Gastrocnemius medialis (tissue), 4 donors: ENCODE data around the gene COL4A6. TPM values are rescaled to one million over a fixed set of nuclear protein-coding genes. Genes with fewer than 3 reads are reported as not detected.

Experiments
- ATAC-seq, 2 donors: fragments of 150-250 bp; one replicate each; pipeline ENCODE4 v1.9.1; 2016
- DNase-seq, 2 donors: peaks; one replicate each; pipeline ENCODE4 v3.0.0-alpha.2; 2019
- H3K27ac ChIP-seq, 4 donors: fragments of 200-600 bp; sonication (generic); 1 replicate in 1 of 4; 2 replicates in 3 of 4; pipeline ENCODE4 v1.5.1; 2016 to 2018; ENCODE audit warnings: mild to moderate bottlenecking in 2 of 4, moderate library complexity in 1 of 4
- H3K27me3 ChIP-seq, 3 donors: fragments of 200-600 bp; sonication (generic) in 2 of 3; 1 replicate in 1 of 3; 2 replicates in 2 of 3; pipeline versions ENCODE4 v1.5.1 to v1.6.0; 2016 to 2019; ENCODE audit warnings: mild to moderate bottlenecking in 1 of 3, moderate library complexity in 1 of 3
- H3K36me3 ChIP-seq, 2 donors: fragments of 200-600 bp; sonication (generic) in 1 of 2; one replicate each; pipeline ENCODE4 v1.5.1; 2017 to 2018
- H3K4me1 ChIP-seq, 2 donors: fragments of 200-600 bp; sonication (generic) in 1 of 2; one replicate each; pipeline ENCODE4 v1.5.1; 2016 to 2017; ENCODE audit warnings: mild to moderate bottlenecking in 2 of 2
- H3K4me3 ChIP-seq, 4 donors: fragments of 200-600 bp; sonication (generic) in 3 of 4; 1 replicate in 1 of 4; 2 replicates in 3 of 4; pipeline ENCODE4 v1.5.1; 2016 to 2019; ENCODE audit warnings: mild to moderate bottlenecking in 2 of 4
- H3K9me3 ChIP-seq, 3 donors: fragments of 200-600 bp; sonication (generic) in 2 of 3; 1 replicate in 1 of 3; 2 replicates in 2 of 3; pipeline ENCODE4 v1.5.1; 2016 to 2019
- CTCF ChIP-seq, 5 experiments: fragments of 450-650 bp in 3 of 5; fragments of 200-600 bp in 2 of 5; sonication (generic) in 2 of 5; IDR thresholded peaks in 4 of 5; conservative IDR thresholded peaks in 1 of 5; 1 replicate in 4 of 5; 2 replicates in 1 of 5; pipeline ENCODE4 v1.5.1; 2016 to 2019; ENCODE audit warnings: antibody characterized with exemption in 5 of 5, mild to moderate bottlenecking in 3 of 5, moderate library complexity in 3 of 5
- POLR2A ChIP-seq, 2 donors: fragments of 450-650 bp; IDR thresholded peaks; one replicate each; pipeline ENCODE4 v1.6.1; 2017; ENCODE audit warnings: antibody characterized with exemption in 2 of 2, mild to moderate bottlenecking in 2 of 2, moderate library complexity in 2 of 2
- in situ Hi-C, 4 donors: fragments of 200-750 bp; cut with MboI; loops; one replicate each; pipeline versions ENCODE4 v1.15.0 to v1.8.0; 2017; ENCODE audit warnings: low sequenced_read_pairs in 4 of 4
- intact Hi-C: fragments of 100-400 bp; cut with DNase I; formaldehyde crosslinking; loops from one replicate; pipeline ENCODE4 v1.15.1; 2023; ENCODE audit warnings: low total_unique reads
- total RNA-seq, 4 donors: library from RNA; depleted of rRNA; stranded (reverse); fragments of >200 nt; gene quantifications; one replicate each; pipeline versions ENCODE4 v1.1.0 to v1.2.3, GENCODE V29; 2016

The COL4A6 gene
- total RNA-seq, 4 donors from 2014 or later = 0.42 to 1.4 (median 0.81) TPM

- no peak for DNase-seq
- no peak for TF ChIP-seq POLR2A (IDR thresholded peaks at IDR 0.05)
- no peak for TF ChIP-seq CTCF (IDR thresholded peaks at IDR 0.05 in 4 of 5, conservative IDR thresholded peaks at IDR 0.05 in 1 of 5)
- ATAC-seq = no peak
- intact Hi-C loops (loop anchor here (5.0 kb wide), 1 partner anchor 136 kb away; no protein-coding TSS in a partner anchor), in situ Hi-C loops (no loop called here)
- Histone ChIP-seq H3K9me3 (no peaks in the 10 kb centered on the region), H3K27me3 (no peaks in the 10 kb centered on the region), H3K4me1 (no peaks in the 10 kb centered on the region), H3K36me3 (peaks cover 0 to 4% of the 10 kb centered on the region in 2 donors), H3K4me3 (no peak overlapping the region), H3K27ac (no peak overlapping the region)
Observed at GRCh38 chrX:108442901-108443464, 4.8 kb upstream of the COL4A6 start.

- Histone ChIP-seq H3K9me3 (no peaks in the 10 kb centered on the region), H3K27ac (peak overlapping the region; percentile 71 to 84 (median 82)), H3K27me3 (no peaks in the 10 kb centered on the region), H3K4me1 (no peaks in the 10 kb centered on the region), H3K4me3 (peak overlapping the region; percentile 57 to 66 (median 63)), H3K36me3 (peaks cover 0 to 4% of the 10 kb centered on the region in 2 donors)
- in situ Hi-C loops (no loop called here), intact Hi-C loops (loop anchor here (5.0 kb wide), 1 partner anchor 133 kb away; no protein-coding TSS in a partner anchor)
- no peak for TF ChIP-seq CTCF (IDR thresholded peaks at IDR 0.05 in 4 of 5, conservative IDR thresholded peaks at IDR 0.05 in 1 of 5)
- no peak for TF ChIP-seq POLR2A (IDR thresholded peaks at IDR 0.05)
- ATAC-seq (peak; percentile 41 to 64), DNase-seq (peak; percentile 1 to 12)
Observed at GRCh38 chrX:108439961-108440696, 1.9 kb upstream of the COL4A6 start.

GRCh38 chrX:108439426-108439942 is 1.3 kb upstream of the COL4A6 start, which contains the start of gene COL4A5:
COL4A5 (plus strand) TSS chrX:108439838; CDS start chrX:108440126, 288 bp downstream.
- Histone ChIP-seq H3K4me1 (no peaks in the 10 kb centered on the region), H3K27me3 (no peaks in the 10 kb centered on the region), H3K27ac (peak within 1 kb of the TSS; percentile 71 to 84 (median 82)), H3K9me3 (no peaks in the 10 kb centered on the region), H3K36me3 (peaks cover 0 to 3% of the 10 kb centered on the region in 2 donors), H3K4me3 (peak within 1 kb of the TSS; percentile 57 to 66 (median 63))
- peak; percentile 86 to 93 for ATAC-seq
- no peak for TF ChIP-seq CTCF (IDR thresholded peaks at IDR 0.05 in 4 of 5, conservative IDR thresholded peaks at IDR 0.05 in 1 of 5)
- TF ChIP-seq POLR2A (IDR thresholded peaks at IDR 0.05) = no peak
- peak; percentile 24 to 56 for DNase-seq
- in situ Hi-C loops (no loop called here), intact Hi-C loops (no loop called here)

- ATAC-seq (no peak), DNase-seq (no peak)
- TF ChIP-seq POLR2A (IDR thresholded peaks at IDR 0.05) (no peak), CTCF (IDR thresholded peaks at IDR 0.05 in 4 of 5, conservative IDR thresholded peaks at IDR 0.05 in 1 of 5) (no peak)
- no peak overlapping the region for H3K27ac ChIP-seq
- H3K4me3 ChIP-seq = peak overlapping the region; percentile 11 to 33 (median 23)
- no peaks in the 10 kb centered on the region for H3K4me1 ChIP-seq
- H3K36me3 ChIP-seq = no peaks in the 10 kb centered on the region
- no peaks in the 10 kb centered on the region for H3K9me3 ChIP-seq
- intact Hi-C loops (no loop called here), in situ Hi-C loops (no loop called here)
- H3K27me3 ChIP-seq = no peaks in the 10 kb centered on the region
Observed at GRCh38 chrX:108437349-108438109, 693 bp downstream of the COL4A6 start.
